Measurements from ENCODE around the gene AHRR.
"Not testable (repeated sequence)": the region's sequence is repeated elsewhere in the genome, so short reads cannot be mapped to it uniquely, and the experiment has no call there.

The AHRR gene

DNA sequence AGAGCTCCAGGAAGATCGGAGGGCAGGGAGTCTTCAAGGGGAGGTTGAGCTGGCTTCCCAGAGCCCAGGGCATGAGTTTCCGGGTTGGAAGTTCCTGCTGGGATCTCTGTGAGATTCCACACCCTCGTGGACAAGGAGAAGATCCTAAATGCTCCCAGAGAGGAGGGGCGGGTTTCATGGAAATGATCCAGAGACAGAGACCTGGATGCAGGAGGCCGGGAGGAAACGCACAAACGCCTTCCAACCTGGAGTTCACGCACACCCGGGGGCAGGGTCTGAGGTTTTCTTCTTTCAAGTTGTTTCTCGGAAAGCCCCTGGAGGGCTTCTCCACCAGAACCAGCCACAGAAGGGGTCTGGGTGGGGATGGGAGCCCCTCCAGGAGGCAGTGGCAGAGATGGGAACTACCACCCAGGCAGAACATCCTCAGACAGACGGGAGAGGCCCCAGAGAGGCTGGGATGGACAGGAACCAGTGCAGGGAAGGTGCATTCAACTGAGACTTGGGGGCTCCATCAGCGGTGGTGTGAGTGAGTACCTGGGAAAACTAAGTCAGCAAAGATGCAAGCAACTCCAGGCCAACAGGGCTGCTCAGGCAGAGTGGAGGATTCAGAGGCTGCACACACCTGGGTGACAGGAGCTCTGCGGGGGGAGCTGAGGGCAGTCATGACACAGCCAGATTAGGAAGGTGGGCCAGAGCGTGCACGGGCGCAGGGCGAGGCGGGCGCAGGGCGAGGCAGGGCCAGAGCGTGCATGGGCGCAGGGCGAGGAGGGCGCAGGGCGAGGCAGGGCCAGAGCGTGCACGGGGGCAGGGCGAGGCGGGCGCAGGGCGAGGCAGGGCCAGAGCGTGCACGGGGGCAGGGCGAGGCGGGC is 69.3 kb downstream of the AHRR start:
- H3K4me1 ChIP-seq (ENCODE audit: insufficient read depth, low read length): no peaks in the 10 kb centered on the region; the same call in 1 of the 2 replicates
- H3K4me3 ChIP-seq (ENCODE audit: low read length): no peak overlapping the region
- no peaks in the 10 kb centered on the region for H3K9me3 ChIP-seq (ENCODE audit: insufficient read depth, low read depth, low read length)
- H3K36me3 ChIP-seq (ENCODE audit: insufficient read depth, low read depth, low read length): no peaks in the 10 kb centered on the region
- H3K27ac ChIP-seq (ENCODE audit: low read length): no peak overlapping the region
- no peaks in the 10 kb centered on the region; the same call in 1 of the 2 replicates for H3K27me3 ChIP-seq (ENCODE audit: insufficient read depth, low read length)
- H3K9ac ChIP-seq (ENCODE audit: low read depth, low read length): no peak overlapping the region

DNA sequence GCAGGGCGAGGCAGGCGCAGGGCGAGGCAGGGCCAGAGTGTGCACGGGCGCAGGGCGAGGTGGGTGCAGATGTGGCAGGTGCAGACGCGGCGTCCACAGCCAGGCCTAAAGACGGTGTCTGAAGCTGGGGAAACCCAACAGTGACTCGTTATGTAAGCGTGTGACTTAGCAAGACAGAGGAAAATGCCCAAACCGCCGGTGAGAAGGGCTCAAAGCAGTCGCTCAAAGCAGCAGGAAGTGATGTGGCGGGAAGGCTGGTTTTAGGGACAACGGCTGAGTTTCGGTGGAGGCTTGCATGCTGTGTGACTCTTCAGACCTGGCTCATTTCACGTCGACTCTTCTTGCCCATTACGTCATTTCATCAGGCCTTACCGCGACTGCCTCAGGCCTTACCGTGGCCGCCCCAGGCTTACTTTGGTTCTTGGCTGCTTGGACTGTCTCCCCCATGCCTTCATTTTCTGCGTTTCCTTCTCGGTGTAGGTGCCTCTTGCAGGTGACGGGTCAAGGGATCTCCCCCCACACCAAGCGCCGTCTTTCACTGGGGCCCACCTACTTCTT is 71.0 kb downstream of the AHRR start:
- Histone ChIP-seq H3K9ac (ENCODE audit: low read depth, low read length) (no peak overlapping the region), H3K27me3 (ENCODE audit: insufficient read depth, low read length) (no peaks in the 10 kb centered on the region), H3K4me3 (ENCODE audit: low read length) (no peak overlapping the region), H3K36me3 (ENCODE audit: insufficient read depth, low read depth, low read length) (no peaks in the 10 kb centered on the region), H3K9me3 (ENCODE audit: insufficient read depth, low read depth, low read length) (no peaks in the 10 kb centered on the region), H3K4me1 (ENCODE audit: insufficient read depth, low read length) (no peaks in the 10 kb centered on the region; the same call in 1 of the 2 replicates), H3K27ac (ENCODE audit: low read length) (no peak overlapping the region)

DNA sequence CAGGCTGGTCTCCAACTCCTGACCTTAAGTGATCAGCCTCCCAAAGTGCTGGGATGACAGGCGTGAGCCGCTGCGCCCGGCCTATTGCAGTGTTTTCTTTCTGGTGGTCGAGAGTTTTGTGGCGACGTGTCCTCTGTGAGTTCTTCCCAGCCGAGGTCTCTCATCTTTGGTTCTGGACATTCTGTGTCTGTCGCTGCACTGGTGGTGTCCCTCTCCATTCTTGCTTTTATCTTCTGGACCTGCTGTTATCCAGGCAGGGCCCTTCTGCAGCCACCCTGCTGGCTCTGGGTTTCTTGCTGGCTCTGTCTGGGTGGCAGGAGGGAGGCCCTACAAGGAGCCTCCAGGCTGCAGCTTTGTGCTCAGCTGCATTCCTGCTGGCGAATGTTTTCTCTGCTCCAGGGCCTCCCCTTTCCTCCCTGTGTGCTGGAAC is 72.3 kb downstream of the AHRR start:
- H3K4me3 ChIP-seq (ENCODE audit: low read length): no peak overlapping the region
- no peaks in the 10 kb centered on the region; the same call in 1 of the 2 replicates for H3K27me3 ChIP-seq (ENCODE audit: insufficient read depth, low read length)
- H3K36me3 ChIP-seq (ENCODE audit: insufficient read depth, low read depth, low read length): no peaks in the 10 kb centered on the region
- H3K9me3 ChIP-seq (ENCODE audit: insufficient read depth, low read depth, low read length): no peaks in the 10 kb centered on the region
- H3K4me1 ChIP-seq (ENCODE audit: insufficient read depth, low read length): no peaks in the 10 kb centered on the region; the same call in 1 of the 2 replicates
- H3K9ac ChIP-seq (ENCODE audit: low read depth, low read length): no peak overlapping the region
- no peak overlapping the region for H3K27ac ChIP-seq (ENCODE audit: low read length)

GRCh38 chr5:394671-395155 is 73.2 kb downstream of the AHRR start:
- H3K27ac ChIP-seq (ENCODE audit: low read length): no peak overlapping the region
- no peaks in the 10 kb centered on the region for H3K36me3 ChIP-seq (ENCODE audit: insufficient read depth, low read depth, low read length)
- no peak overlapping the region for H3K9ac ChIP-seq (ENCODE audit: low read depth, low read length)
- no peaks in the 10 kb centered on the region; the same call in 1 of the 2 replicates for H3K4me1 ChIP-seq (ENCODE audit: insufficient read depth, low read length)
- H3K9me3 ChIP-seq (ENCODE audit: insufficient read depth, low read depth, low read length): no peaks in the 10 kb centered on the region
- H3K27me3 ChIP-seq (ENCODE audit: insufficient read depth, low read length): peaks cover 5% of the 10 kb centered on the region; the same call in 1 of the 2 replicates
- H3K4me3 ChIP-seq (ENCODE audit: low read length): no peak overlapping the region

DNA sequence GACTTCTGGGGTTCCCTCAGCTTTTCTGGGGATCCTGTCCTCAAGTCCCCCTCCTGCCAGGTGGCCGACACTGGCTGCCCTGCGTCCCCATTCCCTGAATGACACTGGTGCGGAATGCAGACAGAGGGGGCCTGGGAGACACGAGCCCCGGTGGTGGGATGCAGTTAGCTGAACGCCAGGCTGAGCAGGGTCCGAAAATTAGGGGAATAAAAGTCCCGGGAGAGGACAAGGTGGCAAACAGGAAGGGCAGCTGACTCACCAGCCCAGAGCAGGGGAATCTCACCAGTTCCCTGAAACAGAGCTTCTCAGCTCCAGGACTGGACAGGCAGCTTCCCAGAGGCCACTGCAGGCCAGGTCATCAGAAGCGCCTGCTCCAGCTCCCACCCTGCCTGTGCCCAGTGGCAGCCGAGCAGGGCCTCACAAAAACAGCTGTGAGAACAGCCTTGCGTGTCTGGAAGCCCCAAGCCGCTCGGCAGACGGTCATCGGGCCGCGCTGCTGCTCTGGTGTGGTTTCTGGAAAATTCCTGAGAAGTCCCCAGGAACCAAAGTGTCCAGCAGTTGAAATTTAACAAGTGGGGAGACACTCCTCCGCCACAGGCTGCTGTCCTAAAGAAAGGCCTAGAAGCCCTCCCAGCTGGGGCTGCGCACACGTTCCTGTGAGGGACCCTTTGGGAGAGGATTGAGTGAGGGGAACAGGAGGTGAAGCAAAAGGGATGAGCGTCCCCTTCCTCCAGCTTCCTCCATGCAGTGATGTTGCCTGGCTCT is 73.8 kb downstream of the AHRR start:
- Histone ChIP-seq H3K9ac (ENCODE audit: low read depth, low read length) (no peak overlapping the region), H3K36me3 (ENCODE audit: insufficient read depth, low read depth, low read length) (no peaks in the 10 kb centered on the region), H3K27me3 (ENCODE audit: insufficient read depth, low read length) (peaks cover 10% of the 10 kb centered on the region; the same call in 1 of the 2 replicates), H3K9me3 (ENCODE audit: insufficient read depth, low read depth, low read length) (no peaks in the 10 kb centered on the region), H3K4me1 (ENCODE audit: insufficient read depth, low read length) (no peaks in the 10 kb centered on the region; the same call in 1 of the 2 replicates), H3K27ac (ENCODE audit: low read length) (no peak overlapping the region), H3K4me3 (ENCODE audit: low read length) (no peak overlapping the region)

DNA sequence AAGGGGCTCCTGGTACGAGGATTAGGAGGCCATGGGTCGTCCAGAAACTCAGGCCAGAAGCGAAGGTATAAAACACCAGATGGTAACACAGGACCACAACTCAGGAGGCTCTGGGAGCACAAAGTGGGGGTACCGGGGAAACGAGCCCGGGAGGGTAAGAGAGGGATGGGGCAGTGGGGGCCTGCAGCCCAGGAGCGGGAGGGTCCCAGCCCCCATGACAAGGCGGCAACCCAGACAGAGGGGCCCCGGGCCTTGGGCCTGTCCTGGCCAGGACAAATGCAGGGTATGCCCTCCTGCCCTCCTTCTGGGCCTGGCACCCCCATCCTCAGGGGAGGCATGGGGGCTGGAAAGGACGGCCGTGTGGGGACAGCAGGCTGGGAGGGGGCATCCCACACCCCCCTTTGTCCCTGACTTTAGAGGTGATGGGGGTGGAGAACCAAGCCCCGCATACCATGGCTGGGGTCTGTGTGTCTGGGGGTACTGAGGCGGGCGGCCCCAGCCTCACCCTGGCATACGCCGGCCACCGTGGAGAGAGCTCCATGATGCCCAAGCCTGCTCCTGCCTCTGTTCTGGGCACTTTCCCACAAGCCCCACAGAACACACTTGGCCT is 74.5 kb downstream of the AHRR start:
- H3K9me3 ChIP-seq (ENCODE audit: insufficient read depth, low read depth, low read length): no peaks in the 10 kb centered on the region
- no peaks in the 10 kb centered on the region for H3K4me1 ChIP-seq (ENCODE audit: insufficient read depth, low read length)
- no peaks in the 10 kb centered on the region for H3K36me3 ChIP-seq (ENCODE audit: insufficient read depth, low read depth, low read length)
- no peak overlapping the region for H3K4me3 ChIP-seq (ENCODE audit: low read length)
- H3K9ac ChIP-seq (ENCODE audit: low read depth, low read length): no peak overlapping the region
- peaks cover 17% of the 10 kb centered on the region; the same call in 1 of the 2 replicates for H3K27me3 ChIP-seq (ENCODE audit: insufficient read depth, low read length)
- H3K27ac ChIP-seq (ENCODE audit: low read length): no peak overlapping the region

GRCh38 chr5:396531-396961 is 75.0 kb downstream of the AHRR start:
- Histone ChIP-seq H3K9me3 (ENCODE audit: insufficient read depth, low read depth, low read length) (no peaks in the 10 kb centered on the region), H3K27ac (ENCODE audit: low read length) (no peak overlapping the region), H3K27me3 (ENCODE audit: insufficient read depth, low read length) (peaks cover 22% of the 10 kb centered on the region; the same call in 1 of the 2 replicates), H3K36me3 (ENCODE audit: insufficient read depth, low read depth, low read length) (no peaks in the 10 kb centered on the region), H3K9ac (ENCODE audit: low read depth, low read length) (no peak overlapping the region), H3K4me1 (ENCODE audit: insufficient read depth, low read length) (no peaks in the 10 kb centered on the region), H3K4me3 (ENCODE audit: low read length) (no peak overlapping the region)

DNA sequence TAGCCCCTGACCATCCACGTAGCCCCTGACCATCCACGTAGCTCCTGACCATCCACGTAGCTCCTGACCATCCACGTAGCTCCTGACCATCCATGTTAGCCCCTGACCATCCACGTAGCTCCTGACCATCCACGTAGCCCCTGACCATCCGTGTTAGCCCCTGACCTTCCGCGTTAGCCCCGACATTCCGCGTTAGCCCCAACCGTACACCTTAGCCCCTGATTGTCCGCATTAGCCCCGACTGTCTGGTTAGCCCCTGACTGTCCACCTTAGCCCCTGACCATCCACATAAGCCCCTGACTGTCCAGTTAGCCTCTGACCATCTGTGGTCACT is 76.6 kb downstream of the AHRR start:
- H3K27ac ChIP-seq (ENCODE audit: low read length); H3K9me3 ChIP-seq (ENCODE audit: insufficient read depth, low read depth, low read length); H3K4me1 ChIP-seq (ENCODE audit: insufficient read depth, low read length); H3K4me3 ChIP-seq (ENCODE audit: low read length); H3K36me3 ChIP-seq (ENCODE audit: insufficient read depth, low read depth, low read length); H3K9ac ChIP-seq (ENCODE audit: low read depth, low read length): not testable (repeated sequence)
- H3K27me3 ChIP-seq (ENCODE audit: insufficient read depth, low read length): peaks cover 27% of the 10 kb centered on the region; the same call in 1 of the 2 replicates

GRCh38 chr5:398475-399295 is 77.2 kb downstream of the AHRR start:
- no peaks in the 10 kb centered on the region for H3K36me3 ChIP-seq (ENCODE audit: insufficient read depth, low read depth, low read length)
- no peaks in the 10 kb centered on the region for H3K4me1 ChIP-seq (ENCODE audit: insufficient read depth, low read length)
- H3K9me3 ChIP-seq (ENCODE audit: insufficient read depth, low read depth, low read length): no peaks in the 10 kb centered on the region
- H3K27me3 ChIP-seq (ENCODE audit: insufficient read depth, low read length): peaks cover 27% of the 10 kb centered on the region; the same call in 1 of the 2 replicates
- no peak overlapping the region for H3K9ac ChIP-seq (ENCODE audit: low read depth, low read length)
- no peak overlapping the region for H3K4me3 ChIP-seq (ENCODE audit: low read length)
- no peak overlapping the region for H3K27ac ChIP-seq (ENCODE audit: low read length)

- Histone ChIP-seq H3K9ac (ENCODE audit: low read depth, low read length) (peak overlapping the region; percentile 45; the same call in 1 of the 2 replicates), H3K4me1 (ENCODE audit: insufficient read depth, low read length) (no peaks in the 10 kb centered on the region), H3K27me3 (ENCODE audit: insufficient read depth, low read length) (peaks cover 27% of the 10 kb centered on the region; the same call in 1 of the 2 replicates), H3K27ac (ENCODE audit: low read length) (no peak overlapping the region), H3K36me3 (ENCODE audit: insufficient read depth, low read depth, low read length) (no peaks in the 10 kb centered on the region), H3K4me3 (ENCODE audit: low read length) (peak overlapping the region; percentile 31; the same call in 1 of the 2 replicates), H3K9me3 (ENCODE audit: insufficient read depth, low read depth, low read length) (no peaks in the 10 kb centered on the region)
These were observed 78.1 kb downstream of the AHRR start for GRCh38 chr5:399296-400281.

Data from iPS-20b (cell line).